ENCODE data around the gene EDN2.

- TF ChIP-seq, protein P1, sequence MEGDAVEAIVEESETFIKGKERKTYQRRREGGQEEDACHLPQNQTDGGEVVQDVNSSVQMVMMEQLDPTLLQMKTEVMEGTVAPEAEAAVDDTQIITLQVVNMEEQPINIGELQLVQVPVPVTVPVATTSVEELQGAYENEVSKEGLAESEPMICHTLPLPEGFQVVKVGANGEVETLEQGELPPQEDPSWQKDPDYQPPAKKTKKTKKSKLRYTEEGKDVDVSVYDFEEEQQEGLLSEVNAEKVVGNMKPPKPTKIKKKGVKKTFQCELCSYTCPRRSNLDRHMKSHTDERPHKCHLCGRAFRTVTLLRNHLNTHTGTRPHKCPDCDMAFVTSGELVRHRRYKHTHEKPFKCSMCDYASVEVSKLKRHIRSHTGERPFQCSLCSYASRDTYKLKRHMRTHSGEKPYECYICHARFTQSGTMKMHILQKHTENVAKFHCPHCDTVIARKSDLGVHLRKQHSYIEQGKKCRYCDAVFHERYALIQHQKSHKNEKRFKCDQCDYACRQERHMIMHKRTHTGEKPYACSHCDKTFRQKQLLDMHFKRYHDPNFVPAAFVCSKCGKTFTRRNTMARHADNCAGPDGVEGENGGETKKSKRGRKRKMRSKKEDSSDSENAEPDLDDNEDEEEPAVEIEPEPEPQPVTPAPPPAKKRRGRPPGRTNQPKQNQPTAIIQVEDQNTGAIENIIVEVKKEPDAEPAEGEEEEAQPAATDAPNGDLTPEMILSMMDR (IDR thresholded peaks at IDR 0.05), result no peak
- TF ChIP-seq POLR2A (IDR thresholded peaks at IDR 0.05), result no peak
Measured at GRCh38 chr1:41502912-41503311, 18.4 kb upstream of the EDN2 start.

All from lower leg skin (tissue), 3 donors.